Common myeloid progenitor, CD34-positive (primary cell): ENCODE data around the gene CRYGD.
A peak's percentile ranks its signal among the peaks of the same experiment; 100 is the strongest.

Source experiments
- CTCF ChIA-PET: fragments of 350-600 bp; sonication (Branson Sonifier 250); formaldehyde crosslinking; loops from one replicate; lab custom pipeline; 2021; ENCODE audit warnings: antibody characterized with exemption; lab: Charles Lee
- POLR2A ChIA-PET: fragments of 350-600 bp; sonication (Branson Sonifier 250); formaldehyde crosslinking; loops from one replicate; lab custom pipeline; 2021; ENCODE audit warnings: antibody characterized with exemption; lab: Charles Lee
- DNase-seq, 3 donors: peaks; one replicate each; pipeline versions ENCODE4 v3.0.0 to v3.0.0-alpha.2; 2013
- H3K27ac ChIP-seq, 2 experiments: 1 replicate in 1 of 2; 2 replicates in 1 of 2; pipeline ENCODE4 v1.7.0; 2013; ENCODE audit warnings: inconsistent platforms in 2 of 2, low read length in 2 of 2, mild to moderate bottlenecking in 2 of 2, low read depth in 1 of 2, moderate library complexity in 1 of 2; ENCODE audit not compliant: severe bottlenecking in 2 of 2, insufficient read depth in 1 of 2, poor library complexity in 1 of 2
- H3K27me3 ChIP-seq, 5 experiments: replicated peaks in 2 of 5; 1 replicate in 3 of 5; 2 replicates in 2 of 5; pipeline versions ENCODE4 v1.6.1 to v1.7.0; 2013; ENCODE audit warnings: low read length in 4 of 5, mild to moderate bottlenecking in 2 of 5, moderate library complexity in 2 of 5, inconsistent platforms in 1 of 5; ENCODE audit not compliant: insufficient read depth in 5 of 5, control insufficient read depth in 4 of 5
- H3K36me3 ChIP-seq, 4 experiments: 1 replicate in 2 of 4; 2 replicates in 2 of 4; pipeline versions ENCODE4 v1.6.1 to v1.7.0; 2013; ENCODE audit warnings: low read length in 3 of 4, control low read depth in 1 of 4, mild to moderate bottlenecking in 1 of 4; ENCODE audit not compliant: control insufficient read depth in 4 of 4, insufficient read depth in 4 of 4
- H3K4me1 ChIP-seq, 4 experiments: 1 replicate in 3 of 4; 2 replicates in 1 of 4; pipeline versions ENCODE4 v1.6.1 to v1.7.1; 2013; ENCODE audit warnings: low read length in 3 of 4, mild to moderate bottlenecking in 3 of 4, control low read depth in 1 of 4, inconsistent platforms in 1 of 4, moderate library complexity in 1 of 4; ENCODE audit not compliant: control insufficient read depth in 4 of 4, insufficient read depth in 4 of 4; ENCODE audit errors: control extremely low read depth in 1 of 4
- H3K4me3 ChIP-seq, 7 experiments: 1 replicate in 4 of 7; 2 replicates in 3 of 7; pipeline versions ENCODE4 v1.5.1 to v1.7.0; 2013; ENCODE audit warnings: mild to moderate bottlenecking in 7 of 7, low read length in 6 of 7, moderate library complexity in 6 of 7, inconsistent platforms in 2 of 7, low read depth in 2 of 7, control low read depth in 1 of 7; ENCODE audit not compliant: insufficient read depth in 4 of 7, control insufficient read depth in 1 of 7; ENCODE audit errors: extremely low read depth in 1 of 7
- H3K9me3 ChIP-seq, 5 experiments: 1 replicate in 4 of 5; 2 replicates in 1 of 5; pipeline versions ENCODE4 v1.6.1 to v1.7.1; 2013; ENCODE audit warnings: low read length in 4 of 5, mild to moderate bottlenecking in 2 of 5, inconsistent platforms in 1 of 5, low read depth in 1 of 5, moderate library complexity in 1 of 5; ENCODE audit not compliant: control insufficient read depth in 4 of 5, insufficient read depth in 2 of 5; ENCODE audit errors: control extremely low read depth in 1 of 5
- WGBS: methylation state at CpG from one replicate; pipeline ENCODE4 v1.1.5; 2013; ENCODE audit not compliant: insufficient coverage; 5-methylcytosine and 5-hydroxymethylcytosine counted together

The CRYGD gene

GRCh38 chr2:208092093-208092832, 32.1 kb downstream of the CRYGD start:
- 88% methylated on average over 1 of the region's 1 CpG for WGBS
- POLR2A ChIA-PET: no interaction called here
- CTCF ChIA-PET: interaction anchor here (0.8 to 1.4 kb wide), 4 partner anchors 10 to 16 kb away, joined by 3 read pairs; no protein-coding TSS in a partner anchor

GRCh38 chr2:208090420-208090819, 33.9 kb downstream of the CRYGD start:
- Histone ChIP-seq H3K27me3 (no peaks in the 10 kb centered on the region), H3K4me1 (peaks cover 0 to 8% (median 2%) of the 10 kb centered on the region in 4 experiments), H3K4me3 (no peak overlapping the region), H3K27ac (no peak overlapping the region), H3K36me3 (no peaks in the 10 kb centered on the region), H3K9me3 (peaks cover 0 to 7% (median 3%) of the 10 kb centered on the region in 5 experiments)
- DNase-seq: no peak
- CTCF ChIA-PET: interaction anchor here (0.8 to 1.1 kb wide), 4 partner anchors 11 to 448 kb away, joined by 3 to 4 read pairs (median 3); no protein-coding TSS in a partner anchor
- POLR2A ChIA-PET: no interaction called here

More at GRCh38 chr2:208092093-208092832, 32.1 kb downstream of the CRYGD start:
- H3K9me3 ChIP-seq: peaks cover 0 to 7% (median 3%) of the 10 kb centered on the region in 5 experiments
- H3K27ac ChIP-seq: no peak overlapping the region
- H3K36me3 ChIP-seq: no peaks in the 10 kb centered on the region
- H3K4me3 ChIP-seq: no peak overlapping the region
- H3K4me1 ChIP-seq: peaks cover 0 to 9% (median 2%) of the 10 kb centered on the region in 4 experiments
- H3K27me3 ChIP-seq: no peaks in the 10 kb centered on the region
- DNase-seq: no peak

- POLR2A ChIA-PET: interaction anchor here (1.4 kb wide), 1 partner anchor 9 kb away, joined by 3 read pairs; no protein-coding TSS in a partner anchor
These were observed 38.3 kb downstream of the CRYGD start for GRCh38 chr2:208086029-208086428.

GRCh38 chr2:208083807-208084206, 40.5 kb downstream of the CRYGD start:
- peaks cover 0 to 4% (median 2%) of the 10 kb centered on the region in 4 experiments for H3K4me1 ChIP-seq
- no peaks in the 10 kb centered on the region for H3K27me3 ChIP-seq
- H3K27ac ChIP-seq: no peak overlapping the region
- CTCF ChIA-PET: no interaction called here
- H3K4me3 ChIP-seq: no peak overlapping the region
- POLR2A ChIA-PET: no interaction called here
- DNase-seq: no peak
- H3K36me3 ChIP-seq: no peaks in the 10 kb centered on the region
- H3K9me3 ChIP-seq: peaks cover 0 to 9% (median 0%) of the 10 kb centered on the region in 5 experiments

More at GRCh38 chr2:208086029-208086428, 38.3 kb downstream of the CRYGD start:
- Histone ChIP-seq H3K27me3 (no peaks in the 10 kb centered on the region), H3K36me3 (no peaks in the 10 kb centered on the region), H3K27ac (no peak overlapping the region), H3K4me3 (no peak overlapping the region), H3K9me3 (peaks cover 0 to 7% (median 3%) of the 10 kb centered on the region in 5 experiments), H3K4me1 (peaks cover 0 to 4% (median 2%) of the 10 kb centered on the region in 4 experiments)
- CTCF ChIA-PET: interaction anchor here (0.8 to 1.8 kb wide), 5 partner anchors 9 to 341 kb away, joined by 3 to 4 read pairs (median 3); no protein-coding TSS in a partner anchor
- WGBS: 0% methylated on average over 1 of the region's 1 CpG
- peak in 2 of 3 donors; percentile 37 to 39 for DNase-seq

- Histone ChIP-seq H3K4me1 (peaks cover 0 to 3% (median 0%) of the 10 kb centered on the region in 4 experiments), H3K4me3 (no peak overlapping the region), H3K36me3 (no peaks in the 10 kb centered on the region), H3K27me3 (no peaks in the 10 kb centered on the region), H3K27ac (no peak overlapping the region), H3K9me3 (peaks cover 0 to 9% (median 0%) of the 10 kb centered on the region in 5 experiments)
- no peak for DNase-seq
- CTCF ChIA-PET: interaction anchor here (0.5 to 2.2 kb wide), 9 partner anchors 8 to 444 kb away, joined by 3 to 9 read pairs (median 4); no protein-coding TSS in a partner anchor
- 100% methylated on average over 1 of the region's 2 CpGs for WGBS
- POLR2A ChIA-PET: no interaction called here
These were observed 47.0 kb downstream of the CRYGD start for GRCh38 chr2:208077276-208077675.

GRCh38 chr2:208074610-208075356, 49.5 kb downstream of the CRYGD start:
- Histone ChIP-seq H3K36me3 (no peaks in the 10 kb centered on the region), H3K4me1 (peaks cover 0 to 3% (median 0%) of the 10 kb centered on the region in 4 experiments), H3K27me3 (no peaks in the 10 kb centered on the region), H3K27ac (no peak overlapping the region), H3K9me3 (peaks cover 0 to 3% (median 0%) of the 10 kb centered on the region in 5 experiments), H3K4me3 (no peak overlapping the region)
- no peak for DNase-seq
- POLR2A ChIA-PET: no interaction called here
- CTCF ChIA-PET: interaction anchor here (0.8 to 3.2 kb wide), 8 partner anchors 15 to 329 kb away, joined by 3 to 21 read pairs (median 4); no protein-coding TSS in a partner anchor
- 68% methylated on average over 6 of the region's 9 CpGs for WGBS
